LoVo (cell line): Measurements from ENCODE around the gene ALKBH7.

Experiments used
- DNase-seq: peaks from one replicate; pipeline ENCODE4 v3.0.0-alpha.2; 2016; ENCODE audit warnings: low spot score

Gene ALKBH7

GRCh38 chr19:6373096-6373812, 660 bp downstream of the ALKBH7 start:
- peak; percentile 98 for DNase-seq

- DNase-seq: no peak
Measured at GRCh38 chr19:6373813-6374108, 1.2 kb downstream of the ALKBH7 start.

GRCh38 chr19:6374161-6374709, 1.6 kb downstream of the ALKBH7 start:
- no peak for DNase-seq

GRCh38 chr19:6374711-6375410, 2.3 kb downstream of the ALKBH7 start:
- no peak for DNase-seq

- DNase-seq: no peak
Measured at GRCh38 chr19:6375411-6376010, 2.9 kb downstream of the ALKBH7 start, which contains the start of gene PSPN. Gene PSPN (minus strand): TSS chr19:6375933. CDS start chr19:6375849, 84 bp downstream.

- DNase-seq: no peak
Measured at GRCh38 chr19:6376512-6377190, 4.1 kb downstream of the ALKBH7 start.

- DNase-seq: no peak
Measured at GRCh38 chr19:6378041-6378440, 5.4 kb downstream of the ALKBH7 start.

- DNase-seq: no peak
Measured at GRCh38 chr19:6378486-6378885, 5.9 kb downstream of the ALKBH7 start.

GRCh38 chr19:6379744-6380143, 7.2 kb downstream of the ALKBH7 start:
- no peak for DNase-seq

- no peak for DNase-seq
Measured at GRCh38 chr19:6381030-6381750, 8.6 kb downstream of the ALKBH7 start.

GRCh38 chr19:6383188-6383587, 10.6 kb downstream of the ALKBH7 start:
- no peak for DNase-seq

GRCh38 chr19:6384381-6384780, 11.8 kb downstream of the ALKBH7 start:
- no peak for DNase-seq

GRCh38 chr19:6387372-6387771, 14.8 kb downstream of the ALKBH7 start:
- no peak for DNase-seq

- DNase-seq: no peak
Measured at GRCh38 chr19:6392221-6393073, 19.9 kb downstream of the ALKBH7 start.

- peak; percentile 89 for DNase-seq
Measured at GRCh38 chr19:6393074-6393982, 20.7 kb downstream of the ALKBH7 start, which contains the start of gene GTF2F1. Gene GTF2F1 (minus strand): TSS chr19:6393164. CDS start chr19:6392995, 169 bp downstream.

GRCh38 chr19:6393983-6394412, 21.4 kb downstream of the ALKBH7 start:
- DNase-seq: no peak

- DNase-seq: no peak
Measured at GRCh38 chr19:6394831-6395230, 22.2 kb downstream of the ALKBH7 start.

GRCh38 chr19:6396305-6396704, 23.7 kb downstream of the ALKBH7 start:
- DNase-seq: no peak
